NOMO-1 treated with dmso at 0.1 percent for 144 hours (cell line): ENCODE measurements around the gene ZDHHC9.

ENCODE experiments used
- DNase-seq: peaks from one replicate; lab custom pipeline; 2025; ENCODE audit not compliant: unreplicated experiment; lab: John Stamatoyannopoulos, UW

Gene ZDHHC9

DNA sequence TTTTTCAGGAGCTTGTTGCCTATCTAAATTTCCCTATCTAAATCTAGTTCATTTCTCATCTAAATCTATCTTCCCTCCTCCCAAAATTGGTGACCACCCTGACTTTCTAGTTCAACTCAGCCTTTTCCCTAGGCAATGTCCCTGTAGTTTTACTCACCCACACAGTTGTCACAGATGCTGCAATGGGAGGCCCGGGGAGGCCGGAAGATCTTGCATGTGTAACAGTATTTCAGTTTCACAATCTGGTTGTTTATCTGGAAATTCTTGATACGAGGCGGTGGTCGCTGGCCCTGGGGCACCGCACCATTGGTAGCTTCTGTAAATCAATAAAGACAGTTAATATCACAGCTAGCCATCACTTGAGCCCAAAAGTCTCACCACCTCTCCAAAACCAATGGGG, 20.2 kb downstream of the ZDHHC9 start:
- no peak for DNase-seq

DNA sequence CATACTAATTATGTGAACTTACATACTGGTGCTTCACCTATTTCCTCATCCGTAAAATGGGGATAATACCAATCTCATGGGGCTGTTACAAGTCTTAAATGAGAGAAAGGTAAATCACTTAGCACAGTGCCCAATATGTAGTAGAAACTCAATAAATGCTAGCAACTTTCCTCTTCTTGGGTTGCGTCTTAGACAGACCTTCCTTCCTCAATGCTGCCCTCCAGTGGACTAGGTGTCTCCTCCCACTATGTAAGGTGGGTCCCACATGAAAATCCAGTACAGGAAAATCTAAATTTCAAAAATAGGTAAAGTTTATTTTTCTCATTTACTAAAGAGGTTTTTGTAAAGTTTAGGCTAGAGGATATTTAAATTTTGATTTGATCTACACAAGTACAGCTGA, 20.6 kb downstream of the ZDHHC9 start:
- DNase-seq: peak; percentile 24

DNA sequence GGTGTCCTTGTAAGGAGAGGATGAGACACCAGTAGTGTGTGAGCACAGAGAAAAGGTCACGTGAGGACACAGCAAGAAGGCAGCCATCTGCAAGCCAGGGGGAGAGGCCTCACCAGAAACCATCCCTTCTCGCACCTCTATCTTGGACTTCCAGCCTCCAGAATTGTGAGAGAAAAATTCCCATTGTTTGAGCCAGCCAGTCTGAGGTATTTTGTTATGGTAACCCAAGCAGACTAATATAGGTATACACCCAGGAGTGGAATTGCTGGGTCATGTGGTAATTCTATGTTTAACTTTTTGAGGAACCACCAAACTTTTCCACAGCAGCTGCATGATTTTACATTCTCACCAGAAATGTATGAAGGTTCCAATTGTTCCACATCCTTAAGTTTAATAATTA, 25.6 kb downstream of the ZDHHC9 start:
- DNase-seq: no peak

DNA sequence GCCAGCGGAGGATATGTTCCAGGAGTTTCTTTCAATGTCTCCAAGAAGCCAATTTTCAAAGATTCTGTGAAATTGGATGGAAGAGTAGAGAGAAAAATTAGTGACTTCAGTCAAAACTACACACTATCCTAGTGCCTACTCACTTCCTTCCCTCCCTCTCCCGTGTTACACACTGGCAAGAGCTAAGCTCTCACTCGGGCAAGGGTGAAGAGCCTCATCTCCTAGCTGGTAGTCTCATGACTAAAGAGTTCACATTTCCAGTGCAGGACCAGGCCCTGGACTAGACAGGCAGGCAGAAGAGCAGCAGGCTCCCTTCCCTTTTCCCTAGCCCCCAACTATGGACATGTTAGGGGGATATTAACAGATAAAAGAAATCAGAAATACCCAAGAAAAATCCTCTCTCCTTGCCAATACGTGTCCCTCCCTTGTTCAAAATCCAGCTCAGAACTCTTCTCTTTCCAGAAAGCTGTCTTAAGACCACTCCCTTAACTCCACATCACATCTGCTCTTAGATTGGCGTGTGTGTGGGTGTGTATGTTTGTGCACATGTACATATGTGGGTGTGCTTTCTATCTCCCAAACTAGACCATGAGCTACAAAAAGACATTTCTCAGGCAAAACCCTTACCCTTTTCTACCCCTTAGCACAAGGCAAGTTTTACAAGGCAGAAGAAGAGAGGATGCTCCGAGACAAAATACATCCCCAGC, 29.9 kb downstream of the ZDHHC9 start:
- no peak for DNase-seq

DNA sequence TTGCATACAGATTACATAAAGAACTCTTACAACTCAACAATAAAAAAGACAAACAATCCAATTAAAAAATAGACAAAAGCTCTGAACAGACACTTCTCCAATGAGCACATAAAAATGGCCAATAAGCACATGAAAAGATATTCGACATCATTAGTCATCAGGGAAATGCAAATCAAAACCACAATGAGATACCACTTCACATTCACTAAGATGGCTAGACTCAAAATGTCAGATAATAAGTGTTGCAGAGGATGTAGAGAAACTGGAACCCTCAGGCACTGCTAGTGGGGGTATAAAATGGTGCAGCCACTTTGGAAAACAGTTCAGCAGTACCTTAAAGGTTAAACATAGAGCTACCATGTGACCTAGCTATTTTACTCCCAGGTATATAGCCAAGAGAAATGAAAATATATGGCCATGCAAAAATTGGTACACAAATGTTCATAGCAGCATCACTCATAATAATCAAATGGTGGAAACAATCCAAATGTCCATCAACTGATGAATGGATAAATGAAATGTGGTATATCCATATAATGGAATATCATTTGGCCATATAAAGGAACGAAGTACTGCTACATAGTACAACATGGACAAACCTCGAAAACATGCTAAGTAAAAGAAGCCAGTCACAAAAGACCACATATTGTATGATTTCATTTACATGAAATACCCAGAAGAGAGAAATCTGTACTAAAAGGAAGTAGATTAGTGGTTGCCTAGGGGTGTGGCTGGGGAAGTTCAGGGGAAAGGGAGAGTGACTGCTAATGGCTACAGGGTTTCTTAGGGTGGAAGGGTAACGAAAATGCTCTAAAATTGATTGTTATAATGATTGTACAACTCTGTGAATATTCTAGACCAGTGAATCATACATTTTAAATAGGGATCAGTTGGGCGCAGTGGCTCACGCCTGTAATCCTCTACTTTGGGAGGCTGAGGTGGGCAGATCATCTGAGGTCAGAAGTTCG, 34.6 kb downstream of the ZDHHC9 start:
- peak; percentile 65 for DNase-seq

DNA sequence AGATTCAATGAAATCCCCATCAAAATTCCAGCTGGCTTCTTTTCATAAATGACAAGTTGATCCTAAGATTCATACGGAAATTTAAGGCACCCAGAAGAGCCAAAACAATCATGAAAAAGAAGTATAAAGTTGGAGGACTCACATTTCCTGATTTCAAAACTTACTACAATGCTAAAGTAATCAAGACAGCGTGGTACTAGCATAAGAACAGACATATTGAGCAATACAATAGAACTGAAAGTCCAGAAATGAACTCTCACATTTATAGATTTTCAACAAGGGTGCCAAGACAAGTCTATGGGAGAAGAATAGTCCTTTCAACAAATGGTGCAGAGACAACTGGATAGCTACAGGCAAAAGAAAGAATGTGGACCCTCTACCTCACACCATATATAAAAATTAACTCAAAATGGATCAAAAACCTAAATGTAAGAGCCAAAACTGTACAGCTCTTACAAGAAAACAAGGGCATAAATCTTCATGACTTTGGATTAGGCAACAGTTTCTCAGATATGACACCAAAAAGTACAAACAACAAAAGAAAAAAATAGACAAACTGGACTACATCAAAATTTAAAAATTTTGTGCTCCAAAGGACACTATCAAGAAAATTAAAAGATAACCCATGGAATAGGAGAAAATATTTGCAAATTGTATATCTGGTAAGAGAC, 35.4 kb downstream of the ZDHHC9 start:
- no peak for DNase-seq

DNA sequence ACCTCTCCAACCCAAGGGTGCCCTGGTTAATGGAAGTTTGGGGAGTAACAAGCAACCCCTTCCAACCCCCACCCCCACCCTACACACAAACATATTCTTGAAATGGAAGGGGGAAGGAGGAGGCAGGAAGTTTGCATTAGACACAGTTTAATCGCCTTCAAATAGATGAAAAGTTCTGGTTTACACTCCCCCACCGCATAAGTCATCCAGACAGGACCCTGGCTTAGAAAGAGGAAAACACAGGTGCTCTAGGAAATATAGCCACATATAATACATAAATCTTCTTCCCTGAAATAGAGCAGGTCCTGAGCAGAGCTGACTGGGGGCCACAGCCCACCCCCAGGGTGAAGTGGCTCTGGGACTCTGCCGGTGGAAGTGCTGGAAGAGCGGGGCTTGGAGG, 38.9 kb downstream of the ZDHHC9 start:
- no peak for DNase-seq

DNA sequence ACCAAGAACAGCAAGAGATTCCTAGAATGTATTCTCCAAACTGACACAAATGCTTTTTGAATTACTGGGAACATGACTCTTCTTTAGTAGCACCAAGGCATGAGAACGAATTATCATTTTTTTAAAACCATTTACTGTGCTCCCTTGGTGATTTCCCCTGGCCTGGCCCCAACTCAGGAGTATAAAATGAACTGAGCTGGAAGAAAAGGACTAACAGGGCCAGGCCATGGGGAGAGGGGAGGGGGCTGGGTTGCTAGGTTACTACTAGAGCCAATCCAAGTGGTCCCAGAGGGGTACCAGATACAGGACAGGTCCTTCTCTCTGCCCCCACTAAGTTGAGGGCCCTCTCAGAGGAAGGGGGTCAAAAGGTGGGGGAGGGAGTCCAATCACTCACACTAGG, 40.8 kb downstream of the ZDHHC9 start:
- DNase-seq: no peak

DNA sequence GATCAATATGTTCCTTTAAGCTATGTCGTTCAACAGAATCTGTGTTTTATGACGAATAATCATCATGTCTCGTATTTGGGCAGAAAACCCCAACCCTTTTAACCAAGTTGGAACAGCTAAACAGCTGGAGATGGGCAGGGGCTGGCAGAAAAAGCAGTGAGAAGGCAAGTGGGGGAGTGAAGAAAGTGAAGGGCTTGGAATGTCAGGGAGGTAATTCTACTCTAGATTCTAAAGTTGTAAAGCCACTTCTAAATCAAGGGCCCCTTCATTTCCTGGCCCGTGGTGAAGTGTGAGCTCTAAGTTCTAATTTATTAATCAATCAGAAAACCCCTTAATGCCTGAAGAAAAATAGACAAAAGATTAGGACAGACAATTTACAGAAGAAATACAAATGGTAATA, 43.5 kb downstream of the ZDHHC9 start:
- DNase-seq: no peak

DNA sequence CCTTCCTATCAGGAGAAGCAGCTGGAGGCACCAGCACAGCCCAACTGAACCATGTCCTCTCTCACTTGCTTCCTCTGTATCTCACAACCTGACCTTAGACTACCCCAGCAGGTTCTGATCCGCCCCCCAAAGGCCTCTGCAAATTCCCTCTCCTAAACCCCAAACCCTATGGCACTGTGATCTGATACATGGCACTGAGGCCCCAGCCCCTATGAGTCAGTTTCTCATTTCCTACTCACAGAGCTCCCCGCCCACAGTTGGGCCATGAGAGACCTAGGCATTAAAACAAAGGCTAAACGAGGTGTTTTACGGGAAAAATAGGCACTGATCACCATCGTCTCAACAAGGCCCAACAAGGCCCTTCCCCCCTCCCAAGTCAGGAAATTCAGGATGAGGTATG, 44.8 kb downstream of the ZDHHC9 start:
- DNase-seq: no peak

DNA sequence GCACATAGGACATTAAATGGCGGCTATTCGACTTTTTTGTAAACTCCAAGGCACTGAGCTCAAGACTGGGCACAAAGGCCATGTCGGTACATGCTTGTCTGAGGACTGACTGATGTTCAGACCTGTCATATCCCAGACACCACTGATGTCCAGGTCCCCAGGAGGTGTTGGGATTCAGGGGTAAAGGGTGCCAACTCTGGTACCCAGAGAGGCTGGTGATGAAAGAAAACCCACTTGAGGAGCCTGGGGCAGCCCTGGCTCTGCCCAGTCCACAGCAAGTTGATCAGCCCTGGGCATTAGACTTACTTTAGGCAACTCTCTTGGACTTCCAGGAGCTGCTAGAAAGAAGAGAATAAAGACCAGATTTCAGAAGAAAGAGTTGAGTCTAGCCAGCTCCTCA, 45.2 kb downstream of the ZDHHC9 start:
- no peak for DNase-seq

DNA sequence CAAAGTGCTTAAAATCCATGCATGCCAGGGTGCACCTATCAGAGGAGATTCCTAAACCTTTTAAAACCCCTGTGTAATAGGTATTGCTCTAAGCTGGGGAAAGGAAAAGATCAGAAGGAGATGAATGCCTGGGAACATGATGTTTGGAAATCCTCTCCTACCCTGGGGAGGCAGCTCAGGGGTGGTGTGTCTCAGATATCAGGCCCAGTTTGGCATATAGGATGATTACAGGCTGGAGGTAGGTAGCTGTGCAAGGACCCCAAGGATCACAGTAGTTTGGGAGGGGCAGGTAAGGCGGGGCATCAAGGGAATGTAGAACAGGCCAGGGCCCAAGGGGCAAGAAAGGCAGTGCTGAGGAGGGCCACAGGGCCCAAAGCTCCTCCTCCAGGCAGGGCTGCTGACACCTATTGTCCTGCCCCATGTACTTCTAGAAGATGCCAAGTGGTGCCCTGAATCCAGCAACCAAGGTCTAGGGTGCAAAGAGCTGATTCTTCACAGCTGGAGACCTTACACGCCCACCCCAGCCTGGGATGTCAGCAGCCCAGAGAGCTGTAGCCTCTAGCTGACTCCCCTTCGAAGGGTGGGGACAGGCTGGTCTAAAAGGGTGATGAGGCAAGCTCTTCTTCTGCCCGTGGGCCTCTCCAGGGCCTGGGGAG, 46.3 kb downstream of the ZDHHC9 start:
- DNase-seq: no peak

DNA sequence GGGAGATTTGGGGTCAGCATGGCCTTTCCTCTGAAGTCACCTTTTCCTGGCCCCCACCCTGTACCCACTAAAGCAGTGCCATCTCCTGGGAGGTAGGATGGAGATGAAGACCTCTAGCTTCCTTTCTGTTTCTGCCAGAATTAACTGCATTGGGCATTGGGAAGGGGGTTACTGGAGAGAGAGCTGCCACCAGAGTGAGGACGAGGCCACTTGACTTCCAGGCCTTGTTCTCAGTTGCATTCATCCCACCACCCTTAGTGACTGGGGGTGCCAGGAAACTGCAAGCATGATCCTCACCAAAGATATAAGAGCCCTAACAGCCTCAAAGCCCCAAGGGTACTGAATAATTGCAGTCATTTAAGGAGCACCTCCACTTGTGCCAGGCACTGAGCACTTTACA, 48.1 kb downstream of the ZDHHC9 start:
- no peak for DNase-seq

DNA sequence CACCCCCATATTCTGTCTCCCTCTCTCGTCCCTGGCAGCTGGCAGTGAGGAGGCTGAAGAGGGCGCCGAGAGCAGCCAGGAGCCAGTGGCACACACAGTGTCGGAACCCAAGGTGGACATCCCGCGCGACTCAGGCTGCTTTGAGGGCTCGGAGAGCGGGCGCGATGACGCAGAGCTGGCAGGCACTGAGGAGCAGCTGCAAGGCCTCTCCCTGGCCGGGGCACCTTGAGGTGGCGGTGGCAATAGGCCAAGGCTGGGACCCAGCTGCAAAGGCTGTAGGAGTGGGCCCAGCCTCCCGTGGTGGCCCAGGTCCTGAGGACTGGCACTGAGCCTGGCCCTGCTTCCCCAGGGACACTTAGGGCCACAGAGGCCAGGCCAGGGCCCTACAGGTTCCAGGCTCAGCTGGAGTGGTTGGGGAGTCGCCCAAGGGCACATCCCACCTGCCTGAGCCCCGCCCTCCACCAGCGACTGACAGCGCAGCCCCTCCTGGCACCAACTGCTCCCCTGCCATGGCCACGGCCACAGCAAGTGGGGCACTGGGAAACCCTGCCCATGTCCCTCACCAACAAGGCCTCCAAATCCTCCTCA, 50.0 kb downstream of the ZDHHC9 start:
- no peak for DNase-seq

DNA sequence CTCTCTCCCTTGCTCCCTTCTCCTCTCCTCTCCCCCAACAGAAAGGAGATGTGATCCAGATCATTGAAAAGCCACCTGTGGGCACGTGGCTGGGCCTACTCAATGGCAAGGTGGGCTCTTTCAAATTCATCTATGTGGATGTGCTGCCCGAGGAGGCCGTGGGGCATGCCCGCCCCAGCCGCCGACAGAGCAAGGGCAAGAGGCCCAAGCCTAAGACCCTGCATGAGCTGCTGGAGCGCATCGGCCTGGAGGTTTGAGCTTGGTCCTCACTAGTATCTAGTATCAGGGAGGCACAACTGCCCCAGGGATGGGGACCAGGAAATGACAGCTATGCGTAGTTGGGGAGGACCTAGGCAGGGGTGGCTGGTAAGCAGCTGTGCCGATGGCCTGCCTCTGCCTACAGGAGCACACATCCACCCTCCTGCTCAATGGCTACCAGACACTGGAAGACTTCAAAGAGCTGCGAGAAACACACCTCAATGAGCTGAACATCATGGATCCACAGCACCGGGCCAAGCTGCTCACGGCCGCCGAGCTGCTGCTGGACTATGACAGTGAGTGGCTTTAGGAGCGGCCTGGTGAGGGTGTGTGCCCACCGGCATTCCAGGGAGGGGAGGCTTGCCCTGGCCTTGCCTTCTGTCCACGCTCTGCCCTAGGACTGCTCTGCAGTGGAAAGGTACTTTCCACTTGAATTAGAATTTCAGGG, 50.9 kb downstream of the ZDHHC9 start:
- DNase-seq: no peak

DNA sequence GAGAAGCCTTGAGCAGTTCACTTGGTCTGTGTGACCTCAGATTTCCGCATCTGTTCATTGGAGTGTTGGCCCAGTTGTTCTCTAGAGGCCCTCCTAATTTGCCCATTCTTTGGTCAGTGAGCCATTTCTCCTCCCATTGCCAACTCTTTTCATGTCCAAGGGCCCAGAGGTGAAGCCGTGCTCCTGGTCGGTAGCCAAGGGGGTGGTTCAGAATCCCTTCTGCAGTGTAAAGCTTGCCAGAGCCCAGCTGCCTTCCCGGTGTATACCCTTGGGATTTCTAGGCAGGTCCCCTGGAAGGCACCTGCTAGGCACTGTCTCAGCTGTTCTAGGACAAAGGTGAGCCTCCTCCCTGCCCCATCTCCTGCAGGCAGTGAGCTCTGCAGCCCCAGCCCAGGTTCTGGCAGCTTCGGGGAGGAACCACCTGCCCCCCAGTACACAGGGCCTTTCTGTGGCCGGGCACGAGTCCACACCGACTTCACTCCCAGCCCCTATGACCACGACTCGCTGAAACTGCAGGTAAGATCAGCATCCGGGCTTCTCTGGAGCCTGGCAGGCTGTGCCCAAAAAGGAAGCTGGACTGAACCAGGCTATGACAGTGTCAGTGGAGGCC, 51.6 kb downstream of the ZDHHC9 start:
- no peak for DNase-seq

DNA sequence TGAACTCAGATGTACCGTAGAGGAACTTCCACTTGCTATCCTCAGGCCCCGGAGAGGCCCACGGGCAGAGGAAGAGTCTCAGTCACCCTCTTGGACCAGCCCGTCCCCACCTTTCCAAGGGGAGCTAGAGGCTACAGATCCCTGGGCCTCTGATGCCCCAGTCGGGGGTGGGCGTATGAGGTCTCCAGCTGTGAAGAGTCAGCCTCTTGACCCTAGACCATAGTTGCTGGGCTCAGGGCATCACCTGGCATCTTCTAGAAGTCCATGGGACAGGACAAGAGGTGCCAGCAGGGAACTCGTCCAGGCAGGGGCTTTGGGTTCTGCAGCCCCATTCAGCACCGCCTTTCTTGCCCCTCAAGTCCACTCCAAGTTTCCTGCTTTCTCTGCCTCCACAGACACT, 52.4 kb downstream of the ZDHHC9 start:
- no peak for DNase-seq

DNA sequence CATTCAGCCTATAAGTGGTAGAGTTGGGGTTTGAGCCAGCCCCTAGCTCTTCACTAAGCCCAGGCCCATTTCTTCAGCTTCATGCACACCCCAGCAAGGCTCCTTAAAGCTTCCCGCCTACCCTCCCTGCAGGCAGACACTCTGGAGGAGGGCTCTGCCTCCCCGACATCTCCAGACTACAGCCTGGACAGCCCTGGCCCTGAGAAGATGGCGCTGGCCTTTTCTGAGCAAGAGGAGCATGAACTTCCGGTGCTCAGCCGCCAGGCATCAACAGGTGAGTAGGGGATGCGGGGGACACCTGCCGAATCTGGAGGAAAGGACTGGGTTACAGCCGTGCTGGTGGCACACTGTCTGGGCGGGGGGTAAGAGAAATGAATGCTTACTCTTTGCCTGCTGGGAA, 52.9 kb downstream of the ZDHHC9 start:
- DNase-seq: no peak

DNA sequence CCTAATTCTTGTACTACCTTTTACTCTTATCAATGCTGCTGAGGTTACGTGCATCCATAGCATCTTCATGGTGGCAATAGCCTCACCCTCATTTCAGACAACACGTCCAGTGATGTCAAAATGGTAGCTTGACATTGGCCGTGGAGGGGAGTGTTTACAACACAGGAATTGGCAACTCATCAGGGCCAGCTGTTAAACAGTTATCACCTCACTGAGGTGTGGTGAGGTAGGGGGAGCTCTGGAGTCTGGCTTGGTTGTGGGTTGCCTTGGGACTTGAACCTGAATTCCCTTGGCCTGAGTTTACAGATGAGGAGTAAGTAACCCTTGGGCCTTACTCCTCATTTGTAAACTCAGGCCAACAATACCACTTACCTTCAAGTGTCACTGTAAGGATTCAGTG, 53.5 kb downstream of the ZDHHC9 start:
- no peak for DNase-seq

DNA sequence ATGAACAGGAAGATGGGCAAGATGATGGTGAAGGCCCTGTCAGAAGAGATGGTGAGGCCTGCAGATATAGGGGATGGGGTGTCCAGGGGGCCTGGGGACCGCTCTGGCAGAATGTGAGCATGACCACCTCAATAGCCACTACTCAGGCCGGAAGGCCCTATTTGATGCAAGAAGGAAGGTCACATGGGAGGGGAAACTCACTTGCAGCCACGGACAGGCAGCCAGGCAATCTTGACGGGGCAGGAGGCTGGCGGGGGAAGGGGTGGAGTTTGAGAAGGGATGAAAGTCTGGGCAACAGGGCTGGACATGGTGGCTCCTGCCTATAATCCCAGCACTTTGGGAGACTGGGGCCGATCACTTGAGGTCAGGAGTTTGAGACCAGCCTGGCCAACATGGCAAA, 55.2 kb downstream of the ZDHHC9 start:
- no peak for DNase-seq
